ENCODE results near the gene C3orf38.
A peak's percentile ranks its signal among the peaks of the same experiment; 100 is the strongest.
"Not testable (repeated sequence)": the region's sequence is repeated elsewhere in the genome, so short reads cannot be mapped to it uniquely, and the experiment has no call there.

C3orf38 gene

GRCh38 chr3:88152841-88153240 lies 3.1 kb downstream of the C3orf38 start:
- DNase-seq (ENCODE audit: low spot score) = no peak

GRCh38 chr3:88166419-88166971 lies 16.7 kb downstream of the C3orf38 start:
- no peak for DNase-seq (ENCODE audit: low spot score)

- DNase-seq (ENCODE audit: low spot score) = no peak
These were observed 17.4 kb downstream of the C3orf38 start for GRCh38 chr3:88167173-88167572.

- DNase-seq (ENCODE audit: low spot score) = no peak
These were observed 17.9 kb downstream of the C3orf38 start for GRCh38 chr3:88167704-88168103.

- no peak for DNase-seq (ENCODE audit: low spot score)
These were observed 18.4 kb downstream of the C3orf38 start for GRCh38 chr3:88168171-88168570.

- DNase-seq (ENCODE audit: low spot score) = peak; percentile 35
These were observed 30.7 kb downstream of the C3orf38 start for GRCh38 chr3:88180398-88180999.

- not testable (repeated sequence) for DNase-seq (ENCODE audit: low spot score)
These were observed 32.6 kb downstream of the C3orf38 start for GRCh38 chr3:88182165-88182918.

GRCh38 chr3:88188436-88188835 lies 38.7 kb downstream of the C3orf38 start:
- DNase-seq (ENCODE audit: low spot score) = peak; percentile 85

- no peak for DNase-seq (ENCODE audit: low spot score)
These were observed 39.6 kb downstream of the C3orf38 start for GRCh38 chr3:88189361-88189810.

GRCh38 chr3:88191872-88192409 lies 42.2 kb downstream of the C3orf38 start:
- no peak for DNase-seq (ENCODE audit: low spot score)

- DNase-seq (ENCODE audit: low spot score) = no peak
These were observed 42.9 kb downstream of the C3orf38 start for GRCh38 chr3:88192631-88193030.

GRCh38 chr3:88195951-88196434 lies 46.2 kb downstream of the C3orf38 start:
- DNase-seq (ENCODE audit: low spot score) = no peak

GRCh38 chr3:88198121-88198520 lies 48.4 kb downstream of the C3orf38 start:
- DNase-seq (ENCODE audit: low spot score) = no peak

- peak; percentile 72 for DNase-seq (ENCODE audit: low spot score)
These were observed 53.9 kb downstream of the C3orf38 start for GRCh38 chr3:88203642-88204055.

Measured in globus pallidus (tissue), 1 donor.